GM23338 (cell line): Measurements from ENCODE around the gene OSBPL10. TPM values are rescaled to one million over a fixed set of nuclear protein-coding genes. Genes with fewer than 3 reads are reported as not detected.

ENCODE experiments used
- ATAC-seq: fragments of 200-7000 bp; cut with Tn5 transposase; 3 replicates; pipeline ENCODE4 v1.9.1; 2020
- DNase-seq: peaks from one replicate; pipeline ENCODE4 v3.0.0-alpha.2; 2015; ENCODE audit warnings: low spot score
- H2AFZ ChIP-seq: fragments of 200-600 bp; sonication (generic); 2 replicates; pipeline ENCODE4 v1.8.0; 2016; ENCODE audit warnings: antibody characterized with exemption, mild to moderate bottlenecking, moderate library complexity
- H3F3A ChIP-seq: fragments of 200-600 bp; sonication (generic); replicated peaks from 2 replicates; pipeline ENCODE4 v1.8.0; 2017; ENCODE audit warnings: antibody characterized with exemption, mixed run types, low read depth
- H3K27ac ChIP-seq: fragments of 200-600 bp; sonication (generic); 2 replicates; pipeline ENCODE4 v1.6.1; 2016; ENCODE audit warnings: low read depth
- H3K27me3 ChIP-seq: fragments of 200-600 bp; sonication (generic); 2 replicates; pipeline ENCODE4 v1.8.0; 2016; ENCODE audit warnings: mild to moderate bottlenecking, mixed run types, moderate library complexity; ENCODE audit not compliant: insufficient read depth
- H3K36me3 ChIP-seq: fragments of 200-600 bp; sonication (generic); 2 replicates; pipeline ENCODE4 v1.8.0; 2016; ENCODE audit warnings: mild to moderate bottlenecking; ENCODE audit not compliant: insufficient read depth
- H3K4me1 ChIP-seq: fragments of 200-600 bp; sonication (generic); 2 replicates; pipeline ENCODE4 v1.8.0; 2016; ENCODE audit warnings: mild to moderate bottlenecking, moderate library complexity; ENCODE audit not compliant: insufficient read depth
- H3K4me2 ChIP-seq: fragments of 200-600 bp; sonication (generic); 2 replicates; pipeline ENCODE4 v1.7.1; 2017; ENCODE audit warnings: mixed run types
- H3K4me3 ChIP-seq: fragments of 200-600 bp; sonication (generic); 2 replicates; pipeline ENCODE4 v1.6.1; 2016; ENCODE audit warnings: mixed run types
- H3K79me2 ChIP-seq: fragments of 200-600 bp; sonication (generic); replicated peaks from 2 replicates; pipeline ENCODE4 v1.8.0; 2017; ENCODE audit warnings: mild to moderate bottlenecking; ENCODE audit not compliant: insufficient read depth
- H3K9me2 ChIP-seq: fragments of 200-600 bp; sonication (generic); 2 replicates; pipeline ENCODE4 v1.8.0; 2017; ENCODE audit not compliant: insufficient read depth
- H4K20me1 ChIP-seq: fragments of 200-600 bp; sonication (generic); replicated peaks from 2 replicates; pipeline ENCODE4 v1.8.0; 2017; ENCODE audit warnings: mild to moderate bottlenecking; ENCODE audit not compliant: insufficient read depth
- H3K27ac Mint-ChIP-seq: 2 replicates; pipeline ENCODE4 v1.8.0; 2020; ENCODE audit warnings: inconsistent platforms, mild to moderate bottlenecking, moderate library complexity, mixed read lengths
- H3K27me3 Mint-ChIP-seq: 3 replicates; pipeline ENCODE4 v1.8.0; 2022; ENCODE audit warnings: low read depth, mild to moderate bottlenecking, moderate library complexity, mixed read lengths, inconsistent platforms; ENCODE audit not compliant: insufficient read depth, poor library complexity
- H3K36me3 Mint-ChIP-seq: 3 replicates; pipeline ENCODE4 v1.8.0; 2021; ENCODE audit warnings: low read depth, mild to moderate bottlenecking, inconsistent platforms, moderate library complexity, mixed read lengths
- H3K4me1 Mint-ChIP-seq: 3 replicates; pipeline ENCODE4 v1.8.0; 2020; ENCODE audit warnings: mild to moderate bottlenecking, inconsistent platforms, mixed read lengths
- H3K4me3 Mint-ChIP-seq: 3 replicates; pipeline ENCODE4 v1.8.0; 2021; ENCODE audit warnings: moderate library complexity, mild to moderate bottlenecking, inconsistent platforms, mixed read lengths
- H3K9me3 Mint-ChIP-seq: 3 replicates; pipeline ENCODE4 v1.8.0; 2020; ENCODE audit warnings: moderate library complexity, mild to moderate bottlenecking, inconsistent platforms, mixed read lengths
- CTCF ChIP-seq, 2 experiments: fragments of 200-600 bp in 1 of 2; sonication (generic) in 1 of 2; conservative IDR thresholded peaks; 2 replicates each; pipeline versions ENCODE4 v1.5.1 to v1.6.1; 2016 to 2017; ENCODE audit warnings: antibody characterized with exemption in 2 of 2, low read depth in 2 of 2, mild to moderate bottlenecking in 2 of 2, moderate library complexity in 1 of 2
- EZH2 ChIP-seq: fragments of 200-600 bp; sonication (generic); IDR thresholded peaks from one replicate; pipeline ENCODE4 v1.8.0; 2017; ENCODE audit warnings: antibody characterized with exemption, mild to moderate bottlenecking, low read depth; ENCODE audit not compliant: unreplicated experiment
- EZH2phosphoT487 ChIP-seq: fragments of 200-600 bp; sonication (generic); IDR thresholded peaks from one replicate; pipeline ENCODE4 v1.8.1; 2018; ENCODE audit warnings: antibody characterized with exemption; ENCODE audit not compliant: unreplicated experiment
- JUNB ChIP-seq: IDR thresholded peaks from one replicate; pipeline ENCODE4 v1.6.1; 2016; ENCODE audit warnings: antibody characterized with exemption; ENCODE audit not compliant: unreplicated experiment
- NANOG ChIP-seq: IDR thresholded peaks from 2 replicates; pipeline ENCODE4 v1.6.1; 2016; ENCODE audit warnings: antibody characterized with exemption, borderline replicate concordance
- POLR2AphosphoS5 ChIP-seq: IDR thresholded peaks from 2 replicates; pipeline ENCODE4 v1.6.1; 2016; ENCODE audit warnings: antibody characterized with exemption, low read depth
- REST ChIP-seq: IDR thresholded peaks from one replicate; pipeline ENCODE4 v1.6.1; 2018; ENCODE audit warnings: antibody characterized with exemption; ENCODE audit not compliant: unreplicated experiment
- STAT1 ChIP-seq: IDR thresholded peaks from one replicate; pipeline ENCODE4 v1.6.1; 2016; ENCODE audit warnings: antibody characterized with exemption; ENCODE audit not compliant: unreplicated experiment
- ZNF114 ChIP-seq: fragments of 250-450 bp; sonication (Bioruptor Pico); IDR thresholded peaks from 2 replicates; pipeline ENCODE4 v1.5.0; 2020; ENCODE audit warnings: mild to moderate bottlenecking, moderate library complexity
- ZNF331 ChIP-seq: fragments of 250-450 bp; sonication (Bioruptor Pico); IDR thresholded peaks from 2 replicates; pipeline ENCODE4 v1.5.0; 2020; ENCODE audit warnings: low read depth, mild to moderate bottlenecking, moderate library complexity
- ZNF462 ChIP-seq: fragments of 250-450 bp; sonication (Bioruptor Pico); IDR thresholded peaks from 2 replicates; pipeline ENCODE4 v1.5.0; 2020; ENCODE audit warnings: mild to moderate bottlenecking, moderate library complexity
- polyA plus RNA-seq: library from polyadenylated mRNA; unstranded; fragments of >200 nt; fragmentation: Nextera tagmentation; extraction: Ambion mirVana; gene quantifications from 2 replicates; pipeline ENCODE4 v1.2.1, GENCODE V29; 2016
- total RNA-seq: library from RNA; depleted of rRNA; stranded (reverse); fragments of >200 nt; shearing (Covaris generic); gene quantifications from 2 replicates; pipeline ENCODE4 v1.2.3, GENCODE V29; 2014
- TF ChIP-seq, protein P1 (sequence below): IDR thresholded peaks from 2 replicates; pipeline ENCODE4 v1.6.1; 2016; ENCODE audit warnings: antibody characterized with exemption

Gene OSBPL10
- total and polyA plus RNA-seq, 2 experiments from 2014 or later: 23.8 to 149 TPM

DNA sequence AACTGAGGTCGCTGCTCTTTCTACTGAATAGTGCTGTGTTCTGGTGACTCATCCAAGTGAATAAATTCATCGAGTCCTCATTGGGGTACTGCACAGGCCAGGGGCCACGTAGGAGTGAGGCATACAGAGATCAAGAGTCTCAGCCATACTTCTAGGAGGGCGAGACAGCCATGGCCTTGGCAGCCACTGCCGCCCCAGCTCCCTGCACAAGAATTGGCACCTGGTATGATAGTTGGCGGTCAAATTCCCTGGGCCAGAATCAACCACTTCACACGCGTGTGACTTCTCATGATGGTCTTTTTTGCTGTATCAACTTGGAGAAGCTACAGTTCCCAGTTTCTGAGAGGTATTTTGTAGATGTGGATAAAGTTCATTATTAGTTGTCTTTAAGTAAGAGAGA, 161.6 kb downstream of the OSBPL10 start:
- H3K4me1 Mint-ChIP-seq: peaks cover 28% of the 10 kb centered on the region
- no peak overlapping the region for H3K4me3 Mint-ChIP-seq
- Histone ChIP-seq H3K4me1 (peaks cover 27% of the 10 kb centered on the region), H3K9me2 (no peaks in the 10 kb centered on the region), H2AFZ (no peak overlapping the region), H4K20me1 (peaks cover 20% of the 10 kb centered on the region), H3F3A (no peaks in the 10 kb centered on the region), H3K4me2 (no peak overlapping the region), H3K4me3 (no peak overlapping the region), H3K36me3 (no peaks in the 10 kb centered on the region; the same call in 1 of the 2 replicates), H3K79me2 (peaks cover 70% of the 10 kb centered on the region), H3K27ac (no peak overlapping the region), H3K27me3 (no peaks in the 10 kb centered on the region)
- TF ChIP-seq NANOG (no peak), STAT1 (no peak), JUNB (no peak), ZNF462 (CRISPR knock-in tag) (no peak), EZH2phosphoT487 (no peak), POLR2AphosphoS5 (no peak), REST (no peak), CTCF (conservative IDR thresholded peaks at IDR 0.05; ENCODE audit: low read depth in 2 of 2) (no peak), ZNF114 (CRISPR knock-in tag) (no peak), ZNF331 (no peak), EZH2 (no peak)
- TF ChIP-seq, protein P1, sequence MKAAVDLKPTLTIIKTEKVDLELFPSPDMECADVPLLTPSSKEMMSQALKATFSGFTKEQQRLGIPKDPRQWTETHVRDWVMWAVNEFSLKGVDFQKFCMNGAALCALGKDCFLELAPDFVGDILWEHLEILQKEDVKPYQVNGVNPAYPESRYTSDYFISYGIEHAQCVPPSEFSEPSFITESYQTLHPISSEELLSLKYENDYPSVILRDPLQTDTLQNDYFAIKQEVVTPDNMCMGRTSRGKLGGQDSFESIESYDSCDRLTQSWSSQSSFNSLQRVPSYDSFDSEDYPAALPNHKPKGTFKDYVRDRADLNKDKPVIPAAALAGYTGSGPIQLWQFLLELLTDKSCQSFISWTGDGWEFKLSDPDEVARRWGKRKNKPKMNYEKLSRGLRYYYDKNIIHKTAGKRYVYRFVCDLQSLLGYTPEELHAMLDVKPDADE: no peak
- DNase-seq: no peak
- no peak for ATAC-seq
- H3K27me3 Mint-ChIP-seq: no peaks in the 10 kb centered on the region
- H3K36me3 Mint-ChIP-seq: peaks cover 31% of the 10 kb centered on the region
- no peaks in the 10 kb centered on the region for H3K9me3 Mint-ChIP-seq
- H3K27ac Mint-ChIP-seq: no peak overlapping the region
